Esophagus mucosa (tissue), 1 donor: ENCODE results near the gene SPRYD3. TPM values are rescaled to one million over a fixed set of nuclear protein-coding genes. Genes with fewer than 3 reads are reported as not detected.
"Not testable (repeated sequence)": the region's sequence is repeated elsewhere in the genome, so short reads cannot be mapped to it uniquely, and the experiment has no call there.

Experiments used
- ATAC-seq: fragments of 200-7000 bp; cut with Tn5 transposase; one replicate; pipeline ENCODE4 v1.9.1; 2020
- total RNA-seq: library from RNA; stranded (reverse); gene quantifications from one replicate; pipeline ENCODE4 v1.2.4, GENCODE V29; 2023
- donor health status: DM: yes; HTN: yes; CAD: no.

Gene SPRYD3
- 29.3 TPM for total RNA-seq

DNA sequence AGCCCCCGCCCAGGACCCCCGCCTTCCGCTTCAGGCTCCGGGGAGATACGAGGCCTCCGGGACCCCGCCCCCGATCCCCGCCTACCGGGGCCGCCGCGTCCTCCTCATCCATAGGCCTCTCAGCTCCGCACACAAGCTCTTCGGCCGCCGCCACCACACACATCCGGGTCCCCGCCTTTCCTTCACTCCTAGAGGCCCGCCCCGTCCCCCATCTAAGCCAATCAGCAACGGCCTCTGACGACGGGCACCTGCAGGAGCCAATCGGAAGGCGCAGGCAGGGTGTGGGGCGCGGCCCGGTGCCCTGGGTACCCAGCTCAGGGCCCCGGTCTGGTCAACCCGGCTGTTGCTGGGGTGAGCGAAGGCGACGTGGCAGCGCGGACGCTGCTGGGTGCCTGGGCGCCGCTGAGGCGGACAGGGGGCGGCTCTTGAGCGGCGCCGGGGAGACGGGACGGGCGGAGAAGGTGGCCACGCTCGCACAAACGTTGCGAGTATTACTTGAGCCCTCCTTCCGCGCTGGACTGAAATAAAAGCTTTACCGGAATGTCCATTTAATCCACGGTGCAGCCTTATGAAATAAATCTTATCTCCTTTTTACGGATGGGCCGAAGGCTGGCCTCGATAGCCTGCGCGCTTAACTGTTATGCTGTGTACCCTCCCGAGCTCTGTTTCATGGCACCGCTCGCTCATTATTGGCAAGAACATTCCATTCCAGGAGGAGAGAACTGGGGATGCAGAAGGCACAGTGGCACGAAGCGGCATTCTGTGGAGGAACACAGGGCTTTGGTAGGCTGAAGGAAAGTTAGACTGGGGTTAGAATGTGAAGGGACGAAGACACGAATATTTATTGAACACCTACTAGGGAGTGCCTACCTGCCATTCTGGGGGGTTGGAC lies at the start of gene SPRYD3:
SPRYD3 (minus strand) TSS at position 165 of the 892 bp plus-strand sequence; CDS start at position 108, 57 bp downstream.
- peak; percentile 100 for ATAC-seq

- no peak for ATAC-seq
Measured at GRCh38 chr12:53127169-53127568, 48.0 kb upstream of the SPRYD3 start.

- no peak for ATAC-seq
Measured at GRCh38 chr12:53124352-53124723, 45.1 kb upstream of the SPRYD3 start.

DNA sequence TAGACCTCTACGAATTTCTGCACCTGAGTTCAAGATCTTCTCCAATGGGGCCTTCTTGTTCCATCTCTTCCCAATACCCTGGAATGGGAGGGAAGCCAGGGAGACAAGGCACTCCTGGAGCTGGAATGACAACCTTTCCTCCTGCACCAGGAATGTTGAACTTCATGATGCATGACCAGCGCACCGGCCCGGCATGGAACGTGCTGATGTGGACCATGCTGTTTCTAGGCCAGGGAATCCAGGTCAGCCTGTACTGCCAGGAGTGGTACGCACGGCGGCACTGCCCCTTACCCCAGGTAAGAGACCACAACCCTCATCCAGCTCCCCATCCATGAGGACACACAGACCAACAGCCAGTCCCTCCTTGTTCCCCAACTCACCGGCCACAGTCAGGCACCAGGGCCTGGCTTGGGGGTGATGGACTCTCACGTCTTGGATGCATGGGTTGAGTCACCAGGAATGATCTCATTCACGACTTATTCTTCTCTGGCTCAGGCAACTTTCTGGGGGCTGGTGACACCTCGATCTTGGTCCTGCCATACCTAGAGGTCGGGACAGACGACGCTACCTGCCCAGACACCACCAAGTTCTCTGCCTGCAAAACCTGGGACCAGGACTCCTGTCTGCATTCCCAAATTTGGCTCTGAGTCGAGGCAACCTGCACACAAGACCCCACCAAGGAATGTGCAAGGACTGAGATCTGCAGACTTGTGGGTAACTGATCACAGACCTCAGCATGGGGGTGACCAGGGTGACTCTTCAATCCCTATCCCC lies 44.6 kb upstream of the SPRYD3 start:
- ATAC-seq = no peak

GRCh38 chr12:53122961-53123468 lies 43.8 kb upstream of the SPRYD3 start:
- no peak for ATAC-seq

- ATAC-seq = no peak
Measured at GRCh38 chr12:53120685-53121525, 41.7 kb upstream of the SPRYD3 start.

DNA sequence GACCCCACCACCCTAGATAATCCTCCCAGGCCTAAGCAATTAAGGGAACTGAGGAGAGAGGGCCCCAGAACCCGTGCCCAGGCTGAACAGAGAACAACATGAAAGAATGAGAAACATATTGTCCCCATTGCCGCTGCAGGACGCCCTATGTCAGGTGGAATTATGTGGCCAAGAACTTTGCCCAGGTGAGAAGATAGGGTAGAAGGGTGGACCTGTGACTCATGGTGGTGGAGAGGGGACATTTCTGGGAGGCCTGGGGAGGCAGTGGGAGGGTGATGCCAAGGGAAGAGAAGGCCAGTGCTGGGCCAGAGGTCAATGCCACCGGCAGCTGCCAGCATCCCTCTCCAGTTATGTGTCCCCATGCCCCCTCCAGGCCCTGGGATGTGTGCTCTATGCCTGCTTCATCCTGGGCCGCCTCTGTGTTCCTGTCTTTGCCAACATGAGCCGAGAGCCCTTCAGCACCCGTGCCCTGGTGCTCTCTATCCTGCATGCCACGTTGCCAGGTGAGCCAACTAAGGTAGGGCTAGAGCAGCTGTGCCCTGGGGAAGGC lies 39.6 kb upstream of the SPRYD3 start:
- no peak for ATAC-seq

- ATAC-seq = no peak
Measured at GRCh38 chr12:53115891-53116648, 36.9 kb upstream of the SPRYD3 start.

- no peak for ATAC-seq
Measured at GRCh38 chr12:53115112-53115890, 36.1 kb upstream of the SPRYD3 start.

- no peak for ATAC-seq
Measured at GRCh38 chr12:53113951-53114350, 34.8 kb upstream of the SPRYD3 start.

DNA sequence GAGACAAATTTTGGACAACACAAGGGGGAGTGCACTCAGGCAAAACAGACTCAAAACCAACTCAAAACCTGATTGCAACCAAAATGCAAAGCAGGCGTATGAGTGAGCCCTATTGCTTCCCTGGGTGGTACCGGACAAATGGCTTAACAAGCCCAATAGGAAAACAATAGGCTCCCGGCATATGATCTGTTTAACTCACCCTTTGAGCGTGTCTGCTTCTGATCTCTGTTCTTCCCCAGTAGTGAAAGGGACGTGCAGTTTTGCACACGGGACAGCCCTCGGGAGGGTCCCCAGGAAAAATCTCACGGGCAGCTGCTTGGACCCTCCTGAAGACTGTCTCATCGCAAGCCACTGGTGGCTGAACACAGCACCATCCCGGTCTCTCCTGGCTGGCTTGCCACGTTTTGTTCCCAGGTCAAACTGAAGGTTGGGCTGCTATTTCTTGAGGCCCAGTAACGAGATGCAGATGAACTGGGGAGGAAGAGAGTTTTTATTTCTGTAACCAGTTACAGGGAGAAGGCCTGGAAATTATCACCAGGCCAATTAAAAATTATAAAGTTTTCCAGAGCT lies 34.0 kb upstream of the SPRYD3 start:
- ATAC-seq = no peak

GRCh38 chr12:53112431-53112830 lies 33.2 kb upstream of the SPRYD3 start:
- ATAC-seq = not testable (repeated sequence)

DNA sequence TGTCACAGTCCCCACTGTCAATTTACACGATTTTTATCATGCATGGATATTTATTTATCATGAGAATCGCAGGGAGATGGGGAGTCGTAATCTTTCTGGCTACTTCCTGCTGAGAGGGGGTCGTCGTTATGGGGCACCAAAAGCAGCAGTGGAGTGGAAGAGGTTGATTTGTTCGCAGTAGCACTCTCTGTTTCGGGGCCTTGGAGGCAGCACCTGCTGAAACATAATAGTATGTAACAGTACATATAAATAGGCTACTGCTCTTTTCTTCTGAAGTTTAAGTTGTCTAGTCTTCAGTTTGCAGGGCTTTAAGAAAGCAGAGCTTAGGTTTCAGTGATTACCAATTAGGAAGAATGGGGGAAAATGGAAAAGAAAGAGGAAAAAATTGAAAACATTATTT lies 27.9 kb upstream of the SPRYD3 start:
- no peak for ATAC-seq

GRCh38 chr12:53105712-53106439 lies 26.7 kb upstream of the SPRYD3 start:
- ATAC-seq = no peak

GRCh38 chr12:53105256-53105655 lies 26.1 kb upstream of the SPRYD3 start:
- no peak for ATAC-seq

DNA sequence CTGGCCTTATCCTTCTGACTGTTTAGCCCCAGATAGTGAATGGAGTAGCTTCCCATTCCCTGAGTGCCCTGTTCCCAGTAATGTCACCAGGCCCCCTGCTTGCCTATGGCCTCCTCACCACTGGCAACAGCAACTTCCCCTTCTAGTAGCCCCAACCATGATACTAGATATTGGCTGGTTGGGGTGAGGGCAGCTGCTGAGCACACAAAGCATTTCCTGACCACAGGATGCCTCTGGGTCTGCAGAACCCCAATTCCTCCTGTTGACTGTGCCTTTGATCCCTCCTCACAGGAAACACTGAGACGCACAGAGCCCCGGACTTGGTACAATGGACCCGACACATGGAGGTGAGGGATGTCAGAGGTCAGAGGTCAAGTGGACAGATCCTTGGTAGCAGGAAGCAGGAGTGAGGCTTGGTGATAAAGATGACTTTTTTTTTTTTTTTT lies 24.7 kb upstream of the SPRYD3 start:
- peak; percentile 27 for ATAC-seq

DNA sequence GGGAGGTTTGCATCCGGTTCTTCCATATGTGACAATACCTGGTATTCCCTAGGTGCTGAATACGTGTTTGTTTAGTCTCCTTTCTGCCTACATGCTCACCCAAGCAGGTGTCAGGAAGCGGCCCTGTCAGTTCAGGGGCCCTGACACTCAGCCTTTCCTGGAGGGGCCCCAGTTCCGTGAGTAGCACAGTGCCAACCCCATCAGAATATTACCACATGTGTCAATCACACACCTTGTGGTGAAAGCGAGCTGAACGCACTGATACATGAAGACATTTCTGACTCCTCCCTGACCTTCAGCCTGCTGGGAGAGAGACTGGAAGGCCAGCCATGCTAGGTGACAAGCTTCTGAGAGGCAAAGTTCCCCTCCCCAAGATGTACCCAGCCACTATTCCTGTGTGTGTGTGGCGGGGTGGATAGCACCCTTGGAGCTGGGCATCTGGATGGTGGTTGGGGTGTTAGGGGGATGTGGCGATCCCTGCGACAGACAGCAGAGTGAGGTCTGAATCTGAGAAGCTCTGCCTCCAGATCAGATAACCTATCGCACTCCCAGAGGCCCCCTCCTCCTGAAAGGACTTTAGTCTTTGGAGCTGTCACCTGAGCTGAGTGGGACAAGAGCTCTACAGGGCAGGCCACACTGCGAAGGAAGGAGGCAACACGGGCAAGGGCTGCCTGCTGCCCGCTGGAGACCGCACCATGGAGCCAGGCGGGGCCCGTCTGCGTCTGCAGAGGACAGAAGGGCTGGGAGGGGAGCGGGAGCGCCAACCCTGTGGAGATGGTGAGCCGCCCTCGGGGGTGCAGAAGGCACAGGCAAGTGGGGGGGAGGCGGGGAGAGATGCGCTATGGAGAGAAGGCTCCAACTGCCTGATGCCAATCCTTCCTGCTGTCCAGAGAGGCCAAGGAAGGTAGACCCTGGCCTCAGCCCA lies 24.0 kb upstream of the SPRYD3 start, which contains the start of gene SOAT2:
SOAT2 (plus strand) TSS at position 604 of the 925 bp plus-strand sequence; CDS start at position 696, 92 bp downstream.
- peak; percentile 1 for ATAC-seq
